Transverse colon (tissue), 4 donors: ENCODE results near the gene NNMT.

Experiments
- EP300 ChIP-seq: sonication (generic); formaldehyde crosslinking; IDR thresholded peaks from one replicate; pipeline ENCODE4 v1.6.1; 2017; ENCODE audit warnings: antibody characterized with exemption, low read depth
- POLR2AphosphoS5 ChIP-seq, 3 donors: sonication (generic); formaldehyde crosslinking; IDR thresholded peaks; one replicate each; pipeline ENCODE4 v1.6.1; 2016; ENCODE audit warnings: antibody characterized with exemption in 3 of 3
- TF ChIP-seq, protein P1 (sequence below), 5 experiments: fragments of 200-600 bp in 3 of 5; fragments of 450-650 bp in 2 of 5; sonication (generic) in 3 of 5; IDR thresholded peaks; 1 replicate in 2 of 5; 2 replicates in 3 of 5; pipeline ENCODE4 v1.5.1; 2016 to 2017; ENCODE audit warnings: antibody characterized with exemption in 5 of 5, inconsistent platforms in 3 of 5, mild to moderate bottlenecking in 2 of 5, moderate library complexity in 1 of 5

DNA sequence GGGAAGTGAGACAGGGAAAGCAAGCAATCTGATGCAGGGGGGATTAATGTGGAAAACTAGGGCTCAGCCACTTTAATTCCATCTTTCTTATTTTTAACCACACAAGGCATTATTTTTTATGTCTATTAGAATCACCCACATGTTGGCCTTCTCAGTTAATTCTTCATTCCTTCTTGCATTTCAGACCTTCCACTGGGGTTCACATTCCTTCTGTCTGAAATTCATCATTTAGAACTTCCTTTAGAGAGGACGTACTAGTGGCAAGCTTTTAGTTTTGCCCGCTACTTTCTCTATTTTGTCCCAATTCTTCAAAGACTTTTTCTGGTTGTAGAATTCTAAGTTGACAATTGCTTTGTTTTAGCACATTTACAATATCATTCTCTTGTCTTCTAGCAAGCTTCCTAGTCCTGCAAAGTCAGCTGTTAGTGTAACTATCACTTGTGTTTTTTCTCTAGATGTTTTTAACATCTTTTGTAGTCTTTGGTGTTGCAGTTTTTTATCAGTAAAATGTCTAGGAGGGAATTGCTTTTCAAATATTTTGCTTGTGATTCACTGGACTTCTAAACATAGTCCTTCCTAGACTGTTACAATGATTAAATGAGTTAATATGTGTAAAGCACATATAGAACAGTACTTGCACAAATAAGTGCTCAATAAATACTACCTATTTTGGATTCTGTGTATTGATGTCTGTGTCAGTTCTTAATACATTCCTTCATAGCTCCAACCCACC lies 5.5 kb upstream of the NNMT start:
- TF ChIP-seq, protein P1, sequence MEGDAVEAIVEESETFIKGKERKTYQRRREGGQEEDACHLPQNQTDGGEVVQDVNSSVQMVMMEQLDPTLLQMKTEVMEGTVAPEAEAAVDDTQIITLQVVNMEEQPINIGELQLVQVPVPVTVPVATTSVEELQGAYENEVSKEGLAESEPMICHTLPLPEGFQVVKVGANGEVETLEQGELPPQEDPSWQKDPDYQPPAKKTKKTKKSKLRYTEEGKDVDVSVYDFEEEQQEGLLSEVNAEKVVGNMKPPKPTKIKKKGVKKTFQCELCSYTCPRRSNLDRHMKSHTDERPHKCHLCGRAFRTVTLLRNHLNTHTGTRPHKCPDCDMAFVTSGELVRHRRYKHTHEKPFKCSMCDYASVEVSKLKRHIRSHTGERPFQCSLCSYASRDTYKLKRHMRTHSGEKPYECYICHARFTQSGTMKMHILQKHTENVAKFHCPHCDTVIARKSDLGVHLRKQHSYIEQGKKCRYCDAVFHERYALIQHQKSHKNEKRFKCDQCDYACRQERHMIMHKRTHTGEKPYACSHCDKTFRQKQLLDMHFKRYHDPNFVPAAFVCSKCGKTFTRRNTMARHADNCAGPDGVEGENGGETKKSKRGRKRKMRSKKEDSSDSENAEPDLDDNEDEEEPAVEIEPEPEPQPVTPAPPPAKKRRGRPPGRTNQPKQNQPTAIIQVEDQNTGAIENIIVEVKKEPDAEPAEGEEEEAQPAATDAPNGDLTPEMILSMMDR (IDR thresholded peaks at IDR 0.05): no peak
- TF ChIP-seq POLR2AphosphoS5 (IDR thresholded peaks at IDR 0.05): no peak
- TF ChIP-seq EP300: no peak
